ENCODE results near the gene SLC24A3.

Gene SLC24A3

DNA sequence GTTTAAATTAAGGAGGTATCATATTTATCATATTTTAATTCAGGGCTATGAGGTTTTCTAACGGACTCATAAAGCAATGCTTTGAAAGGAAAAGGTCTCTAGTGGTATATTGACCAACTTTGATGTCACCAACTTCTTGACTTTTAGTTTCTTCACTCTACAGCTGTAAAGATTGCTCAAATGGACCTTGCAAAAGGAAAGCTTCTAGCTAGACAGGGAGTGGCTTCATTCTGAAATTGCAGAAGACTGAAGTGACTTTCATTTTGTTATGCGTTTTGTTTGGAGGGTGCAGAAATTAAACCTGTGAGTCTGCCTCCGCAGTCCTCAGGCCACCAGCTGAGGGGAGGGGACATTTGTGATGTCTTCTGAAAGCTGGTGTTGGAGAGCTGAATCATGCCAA, 95.7 kb downstream of the SLC24A3 start:
- Histone ChIP-seq H3K4me3 (ENCODE audit: low read length) (no peak overlapping the region), H3K27me3 (ENCODE audit: insufficient read depth, low read length) (no peaks in the 10 kb centered on the region), H2AFZ (ENCODE audit: low read depth, low read length) (no peak overlapping the region), H3K9me3 (ENCODE audit: low read length) (no peaks in the 10 kb centered on the region), H3K36me3 (ENCODE audit: insufficient read depth, low read length) (no peaks in the 10 kb centered on the region), H3K4me1 (ENCODE audit: insufficient read depth, low read length) (no peaks in the 10 kb centered on the region)

DNA sequence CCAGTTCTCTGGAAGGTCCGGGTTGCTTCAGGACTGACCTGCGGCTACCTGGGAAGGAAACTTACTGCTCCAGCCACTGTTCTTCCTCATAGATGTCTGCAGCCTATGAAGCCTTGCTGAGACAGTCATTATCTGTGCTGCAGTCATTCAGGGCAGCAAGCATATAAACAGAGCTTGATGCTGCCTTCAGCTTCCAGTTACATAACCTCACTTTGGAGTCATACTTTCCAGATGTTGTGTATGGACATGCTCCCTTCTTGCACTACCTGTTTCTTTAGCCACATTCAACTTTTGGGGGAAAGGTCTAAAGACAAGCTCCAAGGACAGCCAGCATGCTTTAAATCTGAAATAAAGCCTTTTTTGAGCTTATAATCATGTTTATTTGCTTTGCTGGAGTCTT, 98.1 kb downstream of the SLC24A3 start:
- Histone ChIP-seq H3K36me3 (ENCODE audit: insufficient read depth, low read length) (no peaks in the 10 kb centered on the region), H3K9me3 (ENCODE audit: low read length) (no peaks in the 10 kb centered on the region), H3K4me1 (ENCODE audit: insufficient read depth, low read length) (no peaks in the 10 kb centered on the region), H2AFZ (ENCODE audit: low read depth, low read length) (no peak overlapping the region), H3K4me3 (ENCODE audit: low read length) (no peak overlapping the region), H3K27me3 (ENCODE audit: insufficient read depth, low read length) (no peaks in the 10 kb centered on the region)

DNA sequence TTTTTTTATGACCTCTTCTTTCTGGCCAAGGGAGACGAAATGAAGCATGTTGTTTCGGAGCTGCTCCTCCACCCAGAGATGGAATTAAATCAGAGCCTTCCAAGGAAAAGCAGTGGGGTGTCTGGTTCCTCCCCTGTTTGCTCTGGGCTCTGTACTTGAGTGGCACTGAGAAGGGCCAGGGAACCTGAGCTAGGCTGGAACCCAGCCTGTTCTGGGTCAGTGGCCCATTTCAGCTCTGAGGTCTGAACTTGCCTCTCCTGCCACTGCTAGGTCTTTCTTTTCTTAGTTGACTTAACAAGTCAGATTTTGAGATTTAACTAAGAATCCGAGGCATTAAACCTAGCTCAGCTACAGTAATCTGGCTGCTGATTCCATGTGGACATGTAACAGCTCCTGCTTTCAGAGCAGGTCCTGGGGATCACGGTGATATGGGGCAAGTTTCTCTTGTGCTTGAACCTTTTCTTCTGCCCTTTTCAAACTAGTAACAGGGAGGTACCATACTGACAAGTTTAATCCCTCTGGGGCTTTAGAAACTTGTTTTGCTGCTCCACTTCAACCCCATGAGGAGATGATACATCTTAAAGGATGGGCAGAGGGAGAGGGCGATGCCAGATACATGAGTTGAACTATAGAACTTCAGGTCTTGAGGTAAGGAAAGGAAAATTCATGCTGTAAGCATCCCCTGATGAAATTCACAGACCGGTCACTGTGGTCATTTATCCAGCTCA, 101.1 kb downstream of the SLC24A3 start:
- no peaks in the 10 kb centered on the region for H3K36me3 ChIP-seq (ENCODE audit: insufficient read depth, low read length)
- no peak overlapping the region for H2AFZ ChIP-seq (ENCODE audit: low read depth, low read length)
- no peaks in the 10 kb centered on the region for H3K27me3 ChIP-seq (ENCODE audit: insufficient read depth, low read length)

DNA sequence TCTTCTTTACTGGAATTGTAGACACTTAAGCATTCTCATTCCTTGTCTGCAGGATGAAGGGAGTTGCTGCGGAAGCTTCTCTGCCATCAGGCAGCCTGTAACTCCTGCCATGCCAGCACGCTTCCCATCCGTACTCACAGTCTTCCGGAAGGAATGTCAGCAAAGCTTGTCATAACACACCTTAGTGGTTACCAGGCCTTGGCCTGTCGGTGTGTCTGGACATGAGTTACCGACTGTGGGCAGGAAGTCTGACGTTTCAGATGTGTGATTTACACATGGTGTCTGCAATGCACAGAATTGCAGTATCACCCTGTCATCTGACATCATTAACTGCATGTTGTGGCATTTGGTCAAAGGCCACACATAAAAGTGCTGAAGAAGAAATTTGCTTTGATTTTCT, 102.2 kb downstream of the SLC24A3 start:
- Histone ChIP-seq H2AFZ (ENCODE audit: low read depth, low read length) (no peak overlapping the region), H3K36me3 (ENCODE audit: insufficient read depth, low read length) (no peaks in the 10 kb centered on the region), H3K4me3 (ENCODE audit: low read length) (no peak overlapping the region), H3K4me1 (ENCODE audit: insufficient read depth, low read length) (no peaks in the 10 kb centered on the region), H3K27me3 (ENCODE audit: insufficient read depth, low read length) (no peaks in the 10 kb centered on the region), H3K9me3 (ENCODE audit: low read length) (no peaks in the 10 kb centered on the region)

More for the DNA sequence above, 101.1 kb downstream of the SLC24A3 start:
- Histone ChIP-seq H3K9me3 (ENCODE audit: low read length) (no peaks in the 10 kb centered on the region), H3K4me3 (ENCODE audit: low read length) (no peak overlapping the region), H3K4me1 (ENCODE audit: insufficient read depth, low read length) (no peaks in the 10 kb centered on the region)

DNA sequence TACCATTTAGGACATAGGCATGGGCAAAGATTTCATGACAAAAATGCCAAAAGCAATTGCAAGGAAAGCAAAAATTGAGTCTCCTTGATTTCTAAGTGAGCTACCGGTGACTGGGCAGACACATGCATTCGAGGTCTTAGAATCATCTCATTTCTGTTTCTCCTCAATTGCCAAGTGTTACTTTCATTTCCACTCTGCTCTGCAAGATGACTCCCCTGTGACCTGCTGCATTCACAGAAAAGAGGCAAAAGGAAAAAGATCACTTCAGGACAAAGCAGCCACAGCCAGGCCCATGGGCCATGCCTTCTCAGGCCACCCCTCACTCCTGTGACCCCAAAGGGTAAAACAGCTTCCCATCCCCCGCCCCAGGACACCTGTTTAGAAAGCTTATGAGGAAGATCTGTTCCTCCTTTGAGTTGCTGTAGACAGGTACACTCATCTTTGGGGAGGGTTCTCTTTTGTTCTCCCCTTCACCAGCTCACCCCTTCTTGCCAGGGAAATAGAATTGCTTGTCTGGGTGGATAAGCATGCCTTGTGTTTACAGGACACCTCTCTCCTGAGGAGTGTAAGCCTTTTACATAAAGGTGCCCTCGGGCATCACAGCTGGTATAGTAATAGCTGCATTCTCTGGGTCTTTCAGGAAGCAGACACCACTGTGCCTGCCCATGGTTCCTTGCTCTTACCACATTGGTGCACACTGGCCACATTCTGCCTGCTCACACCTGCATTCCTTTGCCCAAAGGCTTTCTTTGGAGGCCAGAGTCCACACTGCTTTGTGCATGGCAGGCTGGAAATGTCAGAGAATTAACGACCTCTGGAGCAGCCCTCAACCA, 105.0 kb downstream of the SLC24A3 start:
- Histone ChIP-seq H3K4me1 (ENCODE audit: insufficient read depth, low read length) (no peaks in the 10 kb centered on the region), H3K9me3 (ENCODE audit: low read length) (no peaks in the 10 kb centered on the region), H2AFZ (ENCODE audit: low read depth, low read length) (no peak overlapping the region), H3K36me3 (ENCODE audit: insufficient read depth, low read length) (no peaks in the 10 kb centered on the region), H3K4me3 (ENCODE audit: low read length) (no peak overlapping the region), H3K27me3 (ENCODE audit: insufficient read depth, low read length) (peaks cover 3% of the 10 kb centered on the region)

DNA sequence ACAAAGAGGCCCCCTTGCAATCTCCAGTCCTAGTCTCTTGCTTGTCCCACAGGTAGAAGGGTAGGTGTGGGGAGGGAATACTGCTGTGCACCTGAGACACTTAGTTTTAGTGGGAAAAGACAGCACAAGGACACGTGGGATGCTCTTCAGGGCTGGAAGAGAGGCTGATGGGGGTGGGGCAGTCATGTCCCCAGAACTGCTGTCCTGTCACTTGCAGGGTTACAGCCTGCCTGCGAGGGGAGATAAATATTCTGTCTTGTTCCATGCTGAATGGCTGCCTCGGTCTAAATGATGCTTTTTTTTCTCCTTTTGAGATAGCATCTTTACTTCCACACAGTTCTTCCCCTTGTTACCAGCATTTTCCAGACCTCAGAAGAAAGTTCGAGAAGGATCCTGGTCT, 106.2 kb downstream of the SLC24A3 start:
- Histone ChIP-seq H3K36me3 (ENCODE audit: insufficient read depth, low read length) (no peaks in the 10 kb centered on the region), H3K4me3 (ENCODE audit: low read length) (no peak overlapping the region), H3K27me3 (ENCODE audit: insufficient read depth, low read length) (peaks cover 3% of the 10 kb centered on the region), H3K9me3 (ENCODE audit: low read length) (no peaks in the 10 kb centered on the region), H3K4me1 (ENCODE audit: insufficient read depth, low read length) (no peaks in the 10 kb centered on the region), H2AFZ (ENCODE audit: low read depth, low read length) (no peak overlapping the region)

DNA sequence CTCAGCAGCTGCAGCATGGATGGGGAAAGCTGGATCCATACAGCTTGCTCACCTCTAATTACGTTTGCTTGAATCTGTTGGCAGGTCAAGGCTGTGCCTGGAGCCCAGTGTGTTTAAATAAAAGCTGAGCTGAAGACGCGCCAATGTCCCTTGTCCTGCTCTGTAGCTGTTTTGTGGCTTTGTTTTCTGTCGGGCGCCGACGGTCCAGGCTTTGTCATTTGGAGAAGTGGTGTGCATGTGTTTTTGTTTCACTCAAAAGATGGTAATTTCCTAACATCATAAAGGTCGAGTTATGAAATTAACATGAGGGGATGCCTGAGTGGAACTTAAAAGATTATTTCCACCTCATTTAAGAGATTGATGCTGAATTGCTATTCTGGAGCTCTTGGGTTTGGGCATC, 107.6 kb downstream of the SLC24A3 start:
- Histone ChIP-seq H2AFZ (ENCODE audit: low read depth, low read length) (no peak overlapping the region), H3K9me3 (ENCODE audit: low read length) (no peaks in the 10 kb centered on the region), H3K4me3 (ENCODE audit: low read length) (no peak overlapping the region), H3K4me1 (ENCODE audit: insufficient read depth, low read length) (no peaks in the 10 kb centered on the region), H3K27me3 (ENCODE audit: insufficient read depth, low read length) (peaks cover 3% of the 10 kb centered on the region), H3K36me3 (ENCODE audit: insufficient read depth, low read length) (no peaks in the 10 kb centered on the region)

DNA sequence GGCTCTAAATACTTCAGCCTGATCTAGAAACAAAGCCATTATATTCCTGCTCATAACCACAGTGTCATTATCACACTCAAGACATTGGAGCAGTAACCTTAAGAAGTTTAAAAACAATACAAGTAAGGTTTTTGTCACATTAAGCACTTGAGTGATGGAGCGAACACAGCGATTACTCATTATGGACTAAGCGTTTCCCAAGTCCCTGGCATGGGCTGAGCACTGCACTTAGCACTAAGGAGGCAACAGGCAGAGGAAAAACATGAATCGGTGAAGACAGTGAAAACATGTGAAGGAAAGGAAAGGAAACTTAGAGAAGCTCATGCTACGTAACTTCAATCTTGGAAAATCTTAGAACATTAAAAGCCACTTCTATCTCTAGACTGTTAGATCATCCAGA, 108.7 kb downstream of the SLC24A3 start:
- Histone ChIP-seq H3K4me3 (ENCODE audit: low read length) (no peak overlapping the region), H3K4me1 (ENCODE audit: insufficient read depth, low read length) (no peaks in the 10 kb centered on the region), H3K36me3 (ENCODE audit: insufficient read depth, low read length) (no peaks in the 10 kb centered on the region), H3K9me3 (ENCODE audit: low read length) (no peaks in the 10 kb centered on the region), H3K27me3 (ENCODE audit: insufficient read depth, low read length) (peaks cover 3% of the 10 kb centered on the region), H2AFZ (ENCODE audit: low read depth, low read length) (no peak overlapping the region)

DNA sequence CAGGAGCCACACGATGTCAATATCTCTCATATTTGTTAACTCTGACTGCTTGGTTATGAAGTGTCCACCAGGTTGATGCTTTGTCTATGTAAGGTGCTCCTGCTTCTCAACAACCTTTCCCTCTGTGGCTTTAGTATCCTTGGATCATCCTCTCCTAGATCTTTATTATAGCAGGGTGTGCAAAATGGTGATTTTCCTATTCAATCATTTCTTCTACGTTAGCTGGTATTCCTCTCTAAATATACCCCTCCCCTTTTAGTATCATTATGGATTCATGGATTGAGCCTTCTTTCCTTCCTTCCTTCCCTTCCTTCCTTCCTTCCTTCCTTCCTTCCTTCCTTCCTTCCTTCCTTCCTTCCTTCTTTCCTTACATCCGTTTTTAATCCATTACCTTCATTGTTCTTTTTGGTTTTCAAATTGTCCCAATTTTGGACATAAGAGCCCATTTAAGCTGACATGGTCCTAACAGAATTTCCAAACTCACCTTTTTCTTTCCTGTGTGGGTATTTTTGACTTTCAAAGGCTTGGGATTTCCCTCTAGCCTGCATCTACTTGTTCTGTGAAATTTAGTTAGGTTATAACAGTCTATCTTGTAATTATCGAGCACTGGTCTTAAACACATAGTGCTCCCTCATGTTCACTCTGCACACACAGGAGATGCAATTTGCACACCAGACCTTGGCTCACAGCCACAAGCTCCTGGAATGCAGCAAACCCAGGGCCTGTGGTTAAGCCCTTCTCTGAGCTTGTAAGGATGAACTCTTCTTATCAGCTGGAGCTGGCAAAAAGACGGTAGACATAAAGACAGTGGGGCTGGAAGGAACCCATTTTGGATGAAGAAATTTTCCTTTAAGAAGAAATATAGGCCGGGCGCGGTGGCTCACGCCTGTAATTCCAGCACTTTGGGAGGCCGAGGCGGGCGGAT, 109.9 kb downstream of the SLC24A3 start:
- Histone ChIP-seq H3K4me3 (ENCODE audit: low read length) (no peak overlapping the region), H3K9me3 (ENCODE audit: low read length) (no peaks in the 10 kb centered on the region), H3K27me3 (ENCODE audit: insufficient read depth, low read length) (peaks cover 3% of the 10 kb centered on the region), H3K36me3 (ENCODE audit: insufficient read depth, low read length) (no peaks in the 10 kb centered on the region), H3K4me1 (ENCODE audit: insufficient read depth, low read length) (no peaks in the 10 kb centered on the region), H2AFZ (ENCODE audit: low read depth, low read length) (no peak overlapping the region)

DNA sequence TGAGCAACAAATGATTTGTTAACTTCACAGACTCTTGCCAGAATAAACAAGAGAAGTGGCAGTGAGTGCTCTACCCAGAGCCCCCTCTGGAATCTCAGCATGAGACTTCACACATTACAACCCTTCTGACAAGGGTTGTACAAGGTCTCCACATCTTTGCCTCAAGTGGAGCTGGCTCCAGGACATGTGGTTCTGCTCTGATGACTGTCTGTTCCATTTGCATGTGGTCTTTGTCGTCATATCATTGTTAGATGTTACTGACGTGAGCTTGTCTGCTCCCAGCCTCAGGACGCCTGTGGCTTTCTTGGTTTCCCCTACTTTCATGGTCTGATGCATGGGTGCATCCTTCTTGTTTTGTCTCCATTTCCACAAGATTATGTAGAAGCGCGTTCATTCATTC, 115.0 kb downstream of the SLC24A3 start:
- Histone ChIP-seq H3K9me3 (ENCODE audit: low read length) (no peaks in the 10 kb centered on the region), H2AFZ (ENCODE audit: low read depth, low read length) (no peak overlapping the region), H3K4me1 (ENCODE audit: insufficient read depth, low read length) (no peaks in the 10 kb centered on the region), H3K4me3 (ENCODE audit: low read length) (no peak overlapping the region), H3K27me3 (ENCODE audit: insufficient read depth, low read length) (no peaks in the 10 kb centered on the region), H3K36me3 (ENCODE audit: insufficient read depth, low read length) (no peaks in the 10 kb centered on the region)

DNA sequence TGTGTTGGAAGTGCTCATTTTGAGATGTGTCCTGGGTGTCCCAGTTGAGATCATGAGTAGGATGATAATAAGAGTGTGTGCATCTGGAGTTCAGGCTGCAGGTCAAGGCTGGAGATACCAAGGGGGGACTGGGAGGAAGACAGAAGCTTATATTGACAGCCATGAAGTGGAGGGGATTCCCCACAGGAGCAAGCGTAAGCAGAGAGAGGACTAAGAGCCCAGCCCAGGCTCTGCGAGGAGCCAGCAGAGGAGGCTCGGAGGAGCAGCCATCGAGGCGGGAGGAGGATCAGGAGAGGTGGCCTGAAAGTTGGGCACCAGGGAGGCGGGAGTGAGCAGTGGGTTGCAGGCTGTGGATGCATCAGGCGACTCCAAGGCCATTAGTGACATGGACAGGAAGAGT, 116.2 kb downstream of the SLC24A3 start:
- Histone ChIP-seq H2AFZ (ENCODE audit: low read depth, low read length) (no peak overlapping the region), H3K4me3 (ENCODE audit: low read length) (no peak overlapping the region), H3K9me3 (ENCODE audit: low read length) (no peaks in the 10 kb centered on the region), H3K4me1 (ENCODE audit: insufficient read depth, low read length) (no peaks in the 10 kb centered on the region), H3K36me3 (ENCODE audit: insufficient read depth, low read length) (no peaks in the 10 kb centered on the region), H3K27me3 (ENCODE audit: insufficient read depth, low read length) (no peaks in the 10 kb centered on the region)

DNA sequence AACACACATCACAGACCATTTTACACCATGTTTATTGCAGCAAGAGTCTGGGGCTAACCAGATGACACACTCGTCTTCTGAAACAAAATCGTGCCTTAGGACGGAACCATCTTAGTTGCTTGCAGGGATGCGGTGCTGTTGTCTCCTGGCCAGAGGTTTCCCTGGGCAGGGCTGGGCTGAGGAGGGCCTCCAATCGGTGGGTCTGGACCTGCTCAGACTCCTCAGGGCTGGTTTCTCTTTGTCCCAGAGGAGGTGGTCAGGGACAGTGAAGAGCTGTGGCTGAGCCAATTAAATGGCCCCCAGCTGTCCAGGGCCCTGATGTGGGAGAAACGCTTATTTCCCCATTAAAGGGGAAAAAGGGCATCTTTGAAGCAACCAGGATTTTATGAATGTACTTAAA, 117.6 kb downstream of the SLC24A3 start:
- Histone ChIP-seq H3K9me3 (ENCODE audit: low read length) (no peaks in the 10 kb centered on the region), H3K36me3 (ENCODE audit: insufficient read depth, low read length) (no peaks in the 10 kb centered on the region), H3K4me3 (ENCODE audit: low read length) (no peak overlapping the region), H3K4me1 (ENCODE audit: insufficient read depth, low read length) (no peaks in the 10 kb centered on the region), H3K27me3 (ENCODE audit: insufficient read depth, low read length) (no peaks in the 10 kb centered on the region), H2AFZ (ENCODE audit: low read depth, low read length) (no peak overlapping the region)

DNA sequence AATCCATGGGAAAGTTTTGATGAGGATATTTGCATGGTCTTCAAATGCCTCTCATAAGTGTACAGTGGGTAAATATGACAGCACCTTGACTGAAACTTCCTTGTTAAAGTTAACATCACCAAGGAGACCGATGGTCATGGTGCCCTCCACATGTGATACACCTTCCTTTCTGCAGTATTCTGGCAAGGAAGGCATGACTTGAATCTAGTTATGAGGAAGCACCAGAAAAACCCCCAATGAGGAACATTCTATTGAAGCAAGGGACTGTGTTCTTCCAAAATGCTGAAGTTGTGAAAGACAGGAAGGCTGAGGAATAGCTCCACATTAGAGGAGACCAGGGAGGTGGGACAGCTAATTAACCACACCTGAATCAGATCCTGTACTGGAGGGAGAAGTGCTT, 118.3 kb downstream of the SLC24A3 start:
- Histone ChIP-seq H3K4me3 (ENCODE audit: low read length) (no peak overlapping the region), H3K27me3 (ENCODE audit: insufficient read depth, low read length) (no peaks in the 10 kb centered on the region), H3K4me1 (ENCODE audit: insufficient read depth, low read length) (no peaks in the 10 kb centered on the region), H2AFZ (ENCODE audit: low read depth, low read length) (no peak overlapping the region), H3K36me3 (ENCODE audit: insufficient read depth, low read length) (no peaks in the 10 kb centered on the region), H3K9me3 (ENCODE audit: low read length) (no peaks in the 10 kb centered on the region)
